Measurements from ENCODE around the gene SEMA3C.

GRCh38 chr7:80764132-80764531 lies 154.7 kb downstream of the SEMA3C start:
- TF ChIP-seq POLR2AphosphoS5 (IDR thresholded peaks at IDR 0.05; ENCODE audit: low read depth) (no peak), GABPA (IDR thresholded peaks at IDR 0.05; ENCODE audit: low read depth) (no peak)
- TF ChIP-seq, protein P1, sequence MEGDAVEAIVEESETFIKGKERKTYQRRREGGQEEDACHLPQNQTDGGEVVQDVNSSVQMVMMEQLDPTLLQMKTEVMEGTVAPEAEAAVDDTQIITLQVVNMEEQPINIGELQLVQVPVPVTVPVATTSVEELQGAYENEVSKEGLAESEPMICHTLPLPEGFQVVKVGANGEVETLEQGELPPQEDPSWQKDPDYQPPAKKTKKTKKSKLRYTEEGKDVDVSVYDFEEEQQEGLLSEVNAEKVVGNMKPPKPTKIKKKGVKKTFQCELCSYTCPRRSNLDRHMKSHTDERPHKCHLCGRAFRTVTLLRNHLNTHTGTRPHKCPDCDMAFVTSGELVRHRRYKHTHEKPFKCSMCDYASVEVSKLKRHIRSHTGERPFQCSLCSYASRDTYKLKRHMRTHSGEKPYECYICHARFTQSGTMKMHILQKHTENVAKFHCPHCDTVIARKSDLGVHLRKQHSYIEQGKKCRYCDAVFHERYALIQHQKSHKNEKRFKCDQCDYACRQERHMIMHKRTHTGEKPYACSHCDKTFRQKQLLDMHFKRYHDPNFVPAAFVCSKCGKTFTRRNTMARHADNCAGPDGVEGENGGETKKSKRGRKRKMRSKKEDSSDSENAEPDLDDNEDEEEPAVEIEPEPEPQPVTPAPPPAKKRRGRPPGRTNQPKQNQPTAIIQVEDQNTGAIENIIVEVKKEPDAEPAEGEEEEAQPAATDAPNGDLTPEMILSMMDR (IDR thresholded peaks at IDR 0.05; ENCODE audit: insufficient read depth, low read length): no peak
